Putamen (tissue), 1 donor: ENCODE data around the gene AKR1C1.
"Not testable (repeated sequence)": the region's sequence is repeated elsewhere in the genome, so short reads cannot be mapped to it uniquely, and the experiment has no call there.

Experiments
- DNase-seq: peaks from one replicate; pipeline ENCODE4 v3.0.0-alpha.2; 2016; ENCODE audit warnings: low spot score

The AKR1C1 gene

DNA sequence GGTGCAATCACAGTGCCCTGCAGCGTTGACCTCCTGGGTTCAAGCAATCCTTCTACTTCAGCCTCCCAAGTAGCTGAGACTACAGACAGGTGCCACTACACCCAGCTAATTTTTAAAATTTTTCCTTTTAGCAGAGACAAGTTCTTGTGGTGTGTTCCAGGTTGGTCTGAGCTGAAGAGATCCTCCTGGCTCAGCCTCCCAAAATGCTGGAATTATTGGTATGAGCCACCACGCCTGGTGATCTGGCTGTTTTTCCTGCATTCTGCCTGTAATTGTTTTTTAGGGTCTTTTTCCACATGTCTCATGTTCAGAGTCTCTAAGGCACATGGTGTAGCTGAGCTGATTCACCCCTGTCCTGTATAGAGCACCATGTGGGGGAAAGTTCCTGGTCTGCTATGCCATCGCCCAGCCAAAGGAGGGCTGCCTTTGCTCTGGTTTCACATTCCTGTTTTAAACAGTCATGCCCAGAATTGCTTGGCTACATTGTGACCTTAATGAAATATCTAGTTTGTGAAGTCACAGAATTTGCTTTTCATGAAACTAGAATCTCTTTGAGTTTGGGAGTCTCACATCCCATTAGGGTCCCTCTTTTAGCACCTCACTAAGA lies 55.6 kb downstream of the AKR1C1 start:
- DNase-seq: not testable (repeated sequence)

DNA sequence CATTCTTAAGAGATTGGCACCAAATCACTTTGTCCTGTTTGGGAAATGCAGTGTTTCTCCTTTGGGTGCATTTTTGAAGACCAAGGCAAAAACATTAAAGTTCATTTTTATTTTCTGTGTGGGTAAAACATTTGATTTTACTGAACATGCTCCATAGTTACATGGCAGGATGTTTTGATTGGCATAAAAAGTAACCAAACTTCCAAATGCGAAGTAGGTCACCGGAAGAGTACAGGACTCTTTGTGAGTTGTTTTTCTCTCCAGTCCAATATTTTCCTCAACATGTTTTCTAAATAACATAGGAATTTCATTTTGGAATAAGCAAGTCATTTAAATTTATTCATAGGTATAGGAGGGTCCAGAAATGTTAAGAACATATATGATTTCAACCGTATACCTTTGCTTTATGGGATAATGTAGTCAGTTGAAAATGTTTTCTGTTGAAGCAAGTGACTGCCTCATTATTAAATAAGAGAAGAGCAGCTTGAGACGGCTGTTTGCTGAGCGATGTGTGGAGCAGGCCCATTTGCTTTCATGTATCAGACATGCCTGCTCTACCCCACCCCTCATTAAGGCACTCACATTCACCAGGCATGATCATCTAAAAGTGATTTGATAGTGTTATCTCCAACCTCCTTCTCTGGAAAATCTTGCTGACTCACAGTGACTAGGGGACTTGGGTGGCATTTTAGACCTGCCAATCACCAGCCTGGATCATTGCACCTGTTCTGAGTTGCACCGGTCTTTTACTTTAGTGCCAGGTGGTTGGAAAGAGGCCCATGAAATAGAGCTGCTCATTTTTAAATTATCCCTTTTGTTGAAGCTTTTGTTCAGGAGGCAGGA lies 56.8 kb downstream of the AKR1C1 start:
- not testable (repeated sequence) for DNase-seq

DNA sequence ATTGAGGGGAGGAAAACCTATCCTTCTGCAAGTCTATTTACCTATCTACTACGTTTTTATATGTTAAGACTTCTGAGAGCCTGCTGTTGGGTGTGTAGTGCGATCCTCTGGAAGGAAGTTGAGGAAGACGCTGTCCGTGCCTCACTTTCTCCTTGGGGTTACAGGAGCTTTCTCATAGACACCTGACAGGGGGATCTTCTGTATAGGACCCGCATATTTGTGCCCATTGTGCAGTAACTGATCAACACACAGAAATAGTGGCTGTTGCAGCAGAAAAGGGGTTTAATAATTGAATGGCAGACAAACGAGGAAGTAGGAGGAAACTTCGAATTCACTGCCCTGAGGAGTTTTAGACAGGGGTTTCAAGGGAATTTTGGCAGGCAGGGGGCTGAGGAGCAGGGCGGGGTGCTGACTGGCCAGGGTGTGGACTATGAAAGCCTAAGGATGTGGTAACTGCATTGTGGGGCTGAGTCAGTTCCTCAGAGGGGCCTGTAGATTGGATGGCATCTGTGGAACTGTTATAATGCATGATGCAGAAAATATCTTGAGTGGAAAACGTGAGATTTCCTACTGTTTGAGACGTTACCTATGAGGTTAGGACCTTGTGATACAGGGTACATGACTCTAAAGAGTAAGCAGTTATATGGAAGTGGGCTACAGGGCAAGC lies 58.5 kb downstream of the AKR1C1 start:
- not testable (repeated sequence) for DNase-seq

DNA sequence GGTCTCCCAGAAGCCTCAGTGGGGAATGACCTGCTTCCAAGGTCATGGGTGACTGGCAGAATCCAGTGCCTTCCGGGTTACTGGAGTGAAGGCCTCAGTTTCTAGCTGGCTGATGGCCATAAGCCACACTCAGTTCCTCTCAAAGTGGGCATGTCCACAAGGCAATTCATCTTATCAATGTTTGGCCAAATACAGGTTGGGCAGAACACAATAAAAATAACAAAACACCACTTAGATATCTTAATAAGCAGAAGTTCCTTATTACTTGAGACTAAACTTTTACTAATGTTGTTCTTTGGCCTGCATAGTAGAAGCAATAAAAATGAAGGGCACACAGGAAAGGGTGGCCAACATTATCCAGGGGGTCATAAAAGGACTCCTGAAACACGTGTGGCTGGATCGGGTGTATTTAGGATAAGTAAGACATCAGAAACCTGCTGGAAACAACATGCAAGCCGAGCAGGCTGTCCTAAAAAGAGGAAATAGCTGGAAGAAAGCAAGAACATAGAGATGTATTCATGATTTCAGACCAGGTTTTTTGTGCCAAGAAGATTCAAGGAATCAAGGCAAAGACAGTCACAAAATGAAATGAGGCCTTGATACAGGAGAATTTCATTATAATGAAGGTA lies 60.1 kb downstream of the AKR1C1 start:
- DNase-seq: no peak

DNA sequence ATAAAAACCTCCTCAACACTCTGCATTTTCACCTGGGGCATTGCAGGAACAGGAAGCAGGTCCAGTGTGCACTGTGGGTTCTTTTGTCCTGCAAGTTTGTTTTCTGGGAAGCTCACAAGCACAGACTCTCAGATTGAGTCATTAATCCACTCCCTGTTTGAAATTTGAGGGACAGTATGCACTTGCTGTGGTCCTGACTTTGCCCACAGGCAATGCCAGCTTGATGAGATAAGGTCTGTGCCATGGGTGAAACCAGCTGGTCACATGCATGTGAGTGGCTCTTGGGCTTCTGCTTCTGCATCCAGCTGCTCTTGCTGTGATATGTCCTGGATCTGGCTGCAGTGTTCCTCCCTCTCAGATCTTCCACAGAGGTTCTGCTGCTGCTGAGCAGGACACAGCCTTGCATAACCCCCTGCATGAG lies 62.3 kb downstream of the AKR1C1 start:
- not testable (repeated sequence) for DNase-seq

DNA sequence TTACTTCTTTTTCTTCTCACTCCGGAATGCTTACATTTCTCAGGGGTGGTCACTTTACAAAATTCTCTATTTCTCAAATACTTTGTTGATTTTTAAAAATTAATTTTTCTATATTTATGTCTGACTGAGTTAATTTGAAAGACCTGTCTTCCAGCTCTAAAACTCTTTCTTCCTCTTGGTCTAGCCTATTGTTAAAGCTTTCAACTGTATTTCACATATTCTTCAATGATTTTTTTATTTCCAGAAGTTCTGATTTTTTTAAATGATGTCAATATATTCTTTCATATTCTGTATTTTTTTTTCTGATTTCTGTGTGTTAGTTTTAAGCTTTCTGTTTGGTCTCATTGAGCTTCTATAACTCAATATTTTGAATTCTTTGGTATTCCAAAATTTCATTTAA lies 67.8 kb downstream of the AKR1C1 start:
- DNase-seq: no peak

DNA sequence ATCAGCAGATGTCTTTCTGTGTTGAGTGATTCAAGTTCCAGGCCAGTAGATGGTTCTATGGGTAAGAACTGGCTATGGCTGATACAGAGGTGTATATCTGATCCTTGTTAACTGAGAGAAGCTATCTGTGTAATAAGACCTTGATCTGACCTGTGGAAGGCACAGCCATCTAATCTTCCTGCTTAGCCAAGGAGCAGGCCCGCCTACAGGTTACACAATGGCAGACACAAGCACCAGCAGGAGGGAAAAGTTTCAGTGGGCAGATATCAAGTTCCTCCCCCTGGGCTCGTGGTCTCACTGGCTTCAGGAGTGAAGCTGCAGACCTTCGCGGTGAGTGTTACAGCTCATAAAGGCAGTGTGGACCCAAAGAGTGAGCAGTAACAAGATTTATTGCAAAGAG lies 68.4 kb downstream of the AKR1C1 start:
- DNase-seq: not testable (repeated sequence)

DNA sequence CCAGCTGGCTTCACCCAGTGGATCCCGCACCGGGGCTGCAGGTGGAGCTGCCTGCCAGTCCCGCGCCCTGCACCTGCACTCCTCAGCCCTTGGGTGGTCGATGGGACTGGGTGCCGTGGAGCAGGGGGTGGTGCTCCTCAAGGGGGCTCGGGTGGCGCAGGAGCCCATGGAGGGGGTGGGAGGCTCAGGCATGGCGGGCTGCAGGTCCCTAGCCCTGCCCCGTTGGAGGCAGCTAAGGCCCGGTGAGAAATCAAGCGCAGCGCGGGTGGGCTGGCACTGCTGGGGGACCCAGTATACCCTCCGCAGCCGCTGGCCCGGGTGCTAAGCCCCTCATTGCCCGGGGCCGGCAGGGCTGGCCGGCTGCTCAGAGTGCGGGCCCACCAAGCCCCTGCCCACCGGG lies 69.2 kb downstream of the AKR1C1 start:
- DNase-seq: not testable (repeated sequence)
